Measurements from ENCODE around the gene MISP3. TPM values are rescaled to one million over a fixed set of nuclear protein-coding genes. Genes with fewer than 3 reads are reported as not detected.

The MISP3 gene
- total and polyA plus RNA-seq, 9 of the 15 experiments (the other 6 are each of a cell fraction or from before 2014, with no cell fraction given) = 0.25 to 5.6 (median 1.6) TPM

- TF ChIP-seq, protein P1, sequence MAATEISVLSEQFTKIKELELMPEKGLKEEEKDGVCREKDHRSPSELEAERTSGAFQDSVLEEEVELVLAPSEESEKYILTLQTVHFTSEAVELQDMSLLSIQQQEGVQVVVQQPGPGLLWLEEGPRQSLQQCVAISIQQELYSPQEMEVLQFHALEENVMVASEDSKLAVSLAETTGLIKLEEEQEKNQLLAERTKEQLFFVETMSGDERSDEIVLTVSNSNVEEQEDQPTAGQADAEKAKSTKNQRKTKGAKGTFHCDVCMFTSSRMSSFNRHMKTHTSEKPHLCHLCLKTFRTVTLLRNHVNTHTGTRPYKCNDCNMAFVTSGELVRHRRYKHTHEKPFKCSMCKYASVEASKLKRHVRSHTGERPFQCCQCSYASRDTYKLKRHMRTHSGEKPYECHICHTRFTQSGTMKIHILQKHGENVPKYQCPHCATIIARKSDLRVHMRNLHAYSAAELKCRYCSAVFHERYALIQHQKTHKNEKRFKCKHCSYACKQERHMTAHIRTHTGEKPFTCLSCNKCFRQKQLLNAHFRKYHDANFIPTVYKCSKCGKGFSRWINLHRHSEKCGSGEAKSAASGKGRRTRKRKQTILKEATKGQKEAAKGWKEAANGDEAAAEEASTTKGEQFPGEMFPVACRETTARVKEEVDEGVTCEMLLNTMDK (IDR thresholded peaks at IDR 0.05; ENCODE audit: borderline replicate concordance, insufficient read depth, low read depth, low read length, poor library complexity, severe bottlenecking) = peak; percentile 64
- TF ChIP-seq YY1 (IDR thresholded peaks at IDR 0.05; ENCODE audit: borderline replicate concordance in 1 of 3, control insufficient read depth in 1 of 3, extremely low read depth in 1 of 3, insufficient read depth in 3 of 3, insufficient read length in 1 of 3, insufficient replicate concordance in 2 of 3, low read depth in 1 of 3, low read length in 2 of 3) (peak in 2 of 3 experiments; percentile 41 to 59), ETS1 (conservative IDR thresholded peaks at IDR 0.05; ENCODE audit: control insufficient read depth, low read depth, low read length) (peak; percentile 32; the same call in 1 of the 2 replicates), ARNT (IDR thresholded peaks at IDR 0.05) (no peak), ZNF778 (CRISPR knock-in tag; IDR thresholded peaks at IDR 0.05) (no peak), ZNF217 (CRISPR knock-in tag; IDR thresholded peaks at IDR 0.05) (no peak), GABPA (tag; conservative IDR thresholded peaks at IDR 0.05; ENCODE audit: low read depth) (0 out of 2 replicates have a peak, but pooled peaks have one; percentile 19), ZNF133 (CRISPR knock-in tag; IDR thresholded peaks at IDR 0.05) (no peak), KDM2B (CRISPR knock-in tag; IDR thresholded peaks at IDR 0.05) (peak; percentile 96; the same call in 1 of the 2 replicates), ZNF507 (tag; conservative IDR thresholded peaks at IDR 0.05) (no peak), RBM25 (IDR thresholded peaks at IDR 0.05; ENCODE audit: low read depth, low read length, severe bottlenecking) (peak; percentile 37), BRD9 (IDR thresholded peaks at IDR 0.05; ENCODE audit: low read depth, partially characterized antibody) (no peak), CREB3 (tag; conservative IDR thresholded peaks at IDR 0.05; ENCODE audit: low read depth) (no peak), MTF1 (CRISPR knock-in tag; IDR thresholded peaks at IDR 0.05; ENCODE audit: borderline replicate concordance) (no peak), NR2C1 (IDR thresholded peaks at IDR 0.05) (no peak), NR2C1 (tag; IDR thresholded peaks at IDR 0.05) (no peak), RBFOX2 (IDR thresholded peaks at IDR 0.05; ENCODE audit: low read depth, low read length) (peak; percentile 54)
- TF ChIP-seq, protein P2, sequence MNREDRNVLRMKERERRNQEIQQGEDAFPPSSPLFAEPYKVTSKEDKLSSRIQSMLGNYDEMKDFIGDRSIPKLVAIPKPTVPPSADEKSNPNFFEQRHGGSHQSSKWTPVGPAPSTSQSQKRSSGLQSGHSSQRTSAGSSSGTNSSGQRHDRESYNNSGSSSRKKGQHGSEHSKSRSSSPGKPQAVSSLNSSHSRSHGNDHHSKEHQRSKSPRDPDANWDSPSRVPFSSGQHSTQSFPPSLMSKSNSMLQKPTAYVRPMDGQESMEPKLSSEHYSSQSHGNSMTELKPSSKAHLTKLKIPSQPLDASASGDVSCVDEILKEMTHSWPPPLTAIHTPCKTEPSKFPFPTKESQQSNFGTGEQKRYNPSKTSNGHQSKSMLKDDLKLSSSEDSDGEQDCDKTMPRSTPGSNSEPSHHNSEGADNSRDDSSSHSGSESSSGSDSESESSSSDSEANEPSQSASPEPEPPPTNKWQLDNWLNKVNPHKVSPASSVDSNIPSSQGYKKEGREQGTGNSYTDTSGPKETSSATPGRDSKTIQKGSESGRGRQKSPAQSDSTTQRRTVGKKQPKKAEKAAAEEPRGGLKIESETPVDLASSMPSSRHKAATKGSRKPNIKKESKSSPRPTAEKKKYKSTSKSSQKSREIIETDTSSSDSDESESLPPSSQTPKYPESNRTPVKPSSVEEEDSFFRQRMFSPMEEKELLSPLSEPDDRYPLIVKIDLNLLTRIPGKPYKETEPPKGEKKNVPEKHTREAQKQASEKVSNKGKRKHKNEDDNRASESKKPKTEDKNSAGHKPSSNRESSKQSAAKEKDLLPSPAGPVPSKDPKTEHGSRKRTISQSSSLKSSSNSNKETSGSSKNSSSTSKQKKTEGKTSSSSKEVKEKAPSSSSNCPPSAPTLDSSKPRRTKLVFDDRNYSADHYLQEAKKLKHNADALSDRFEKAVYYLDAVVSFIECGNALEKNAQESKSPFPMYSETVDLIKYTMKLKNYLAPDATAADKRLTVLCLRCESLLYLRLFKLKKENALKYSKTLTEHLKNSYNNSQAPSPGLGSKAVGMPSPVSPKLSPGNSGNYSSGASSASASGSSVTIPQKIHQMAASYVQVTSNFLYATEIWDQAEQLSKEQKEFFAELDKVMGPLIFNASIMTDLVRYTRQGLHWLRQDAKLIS (CRISPR knock-in tag; IDR thresholded peaks at IDR 0.05) = no peak
These were observed 807 bp downstream of the MISP3 start (continued) for GRCh38 chr19:14073261-14073924.
